NCI-H2227 treated with DMSO at 0.1 percent for 48 hours (cell line): ENCODE data around the gene TMEM63B.
"Not testable (repeated sequence)": the region's sequence is repeated elsewhere in the genome, so short reads cannot be mapped to it uniquely, and the experiment has no call there.

ENCODE experiments used
- DNase-seq: peaks from one replicate; lab custom pipeline; 2025; lab: John Stamatoyannopoulos, UW

The TMEM63B gene

DNA sequence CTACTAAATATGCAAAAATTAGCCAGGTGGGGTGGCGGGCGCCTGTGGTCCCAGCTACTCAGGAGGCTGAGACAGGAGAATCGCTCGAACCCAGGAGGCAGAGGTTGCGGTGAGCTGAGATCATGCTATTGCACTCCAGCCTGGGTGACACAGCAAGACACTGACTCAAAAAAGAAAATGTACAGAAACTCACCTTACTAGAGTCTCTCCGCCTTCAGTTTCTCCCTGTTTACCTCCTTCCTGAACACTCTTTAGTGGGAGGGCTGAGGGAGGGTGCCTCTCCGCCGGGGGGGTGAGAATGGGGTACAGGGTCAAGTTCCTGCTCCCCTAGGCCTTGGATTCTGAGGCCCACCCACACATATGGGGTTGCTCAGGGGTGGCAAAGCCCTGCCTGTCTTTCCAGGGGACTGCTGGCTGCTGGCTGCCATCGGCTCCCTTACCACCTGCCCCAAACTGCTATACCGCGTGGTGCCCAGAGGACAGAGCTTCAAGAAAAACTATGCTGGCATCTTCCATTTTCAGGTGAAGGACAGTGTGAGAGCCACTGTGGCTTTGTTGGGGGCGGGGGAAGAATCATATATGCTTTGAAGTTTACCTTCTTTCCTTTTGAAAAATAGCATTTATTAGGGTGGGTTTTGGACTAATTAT is 44.7 kb downstream of the TMEM63B start:
- no peak for DNase-seq

DNA sequence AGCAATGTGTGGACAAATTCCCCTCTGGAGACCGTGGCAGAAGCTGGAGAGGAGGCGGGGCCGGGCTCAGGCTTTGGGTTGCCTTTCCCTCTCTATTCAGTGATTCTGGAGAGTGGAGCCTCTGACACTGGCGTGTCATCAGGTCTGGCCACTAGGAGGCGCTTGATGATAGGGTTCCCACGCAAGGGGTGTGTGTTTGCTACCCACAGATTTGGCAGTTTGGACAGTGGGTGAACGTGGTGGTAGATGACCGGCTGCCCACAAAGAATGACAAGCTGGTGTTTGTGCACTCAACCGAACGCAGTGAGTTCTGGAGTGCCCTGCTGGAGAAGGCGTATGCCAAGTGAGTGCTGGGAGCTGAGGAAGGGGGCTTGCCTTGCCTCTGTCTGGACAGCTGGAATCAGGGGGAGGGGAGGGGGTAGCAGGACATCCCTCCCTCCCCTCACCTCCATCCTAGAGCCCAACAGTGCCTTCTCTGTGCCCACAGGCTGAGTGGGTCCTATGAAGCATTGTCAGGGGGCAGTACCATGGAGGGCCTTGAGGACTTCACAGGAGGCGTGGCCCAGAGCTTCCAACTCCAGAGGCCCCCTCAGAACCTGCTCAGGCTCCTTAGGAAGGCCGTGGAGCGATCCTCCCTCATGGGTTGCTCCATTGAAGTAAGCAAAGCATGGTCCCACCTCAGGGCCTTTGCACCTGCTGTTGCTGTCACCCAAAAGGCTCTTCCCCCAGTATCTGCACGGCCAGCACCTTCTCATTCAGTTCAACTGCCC is 45.6 kb downstream of the TMEM63B start:
- peak; percentile 39 for DNase-seq

DNA sequence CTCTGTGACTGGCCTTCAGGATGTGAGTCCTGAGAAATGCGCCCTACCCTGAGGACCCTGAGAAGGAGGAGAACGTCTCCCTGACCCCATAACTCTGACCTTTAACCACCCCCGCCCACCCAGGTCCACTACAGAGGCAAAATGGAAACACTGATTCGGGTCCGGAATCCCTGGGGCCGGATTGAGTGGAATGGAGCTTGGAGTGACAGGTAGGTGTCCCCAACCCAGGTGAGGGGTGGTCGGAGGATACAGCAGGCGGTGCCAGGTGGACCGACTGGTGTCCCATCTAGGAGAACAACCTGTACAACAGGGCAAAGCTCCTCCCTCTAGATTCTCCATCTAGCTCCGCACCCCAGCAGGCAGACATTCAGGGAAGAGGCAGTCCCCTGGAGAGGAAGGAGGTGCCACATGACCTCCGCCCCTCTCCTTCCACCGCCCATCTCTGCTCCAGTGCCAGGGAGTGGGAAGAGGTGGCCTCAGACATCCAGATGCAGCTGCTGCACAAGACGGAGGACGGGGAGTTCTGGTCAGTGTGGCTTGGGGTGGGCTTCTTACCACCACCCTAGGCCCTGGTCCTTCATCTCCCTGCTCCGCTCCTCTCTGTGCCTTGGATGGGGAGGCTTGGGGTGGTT is 48.9 kb downstream of the TMEM63B start:
- DNase-seq, result no peak

DNA sequence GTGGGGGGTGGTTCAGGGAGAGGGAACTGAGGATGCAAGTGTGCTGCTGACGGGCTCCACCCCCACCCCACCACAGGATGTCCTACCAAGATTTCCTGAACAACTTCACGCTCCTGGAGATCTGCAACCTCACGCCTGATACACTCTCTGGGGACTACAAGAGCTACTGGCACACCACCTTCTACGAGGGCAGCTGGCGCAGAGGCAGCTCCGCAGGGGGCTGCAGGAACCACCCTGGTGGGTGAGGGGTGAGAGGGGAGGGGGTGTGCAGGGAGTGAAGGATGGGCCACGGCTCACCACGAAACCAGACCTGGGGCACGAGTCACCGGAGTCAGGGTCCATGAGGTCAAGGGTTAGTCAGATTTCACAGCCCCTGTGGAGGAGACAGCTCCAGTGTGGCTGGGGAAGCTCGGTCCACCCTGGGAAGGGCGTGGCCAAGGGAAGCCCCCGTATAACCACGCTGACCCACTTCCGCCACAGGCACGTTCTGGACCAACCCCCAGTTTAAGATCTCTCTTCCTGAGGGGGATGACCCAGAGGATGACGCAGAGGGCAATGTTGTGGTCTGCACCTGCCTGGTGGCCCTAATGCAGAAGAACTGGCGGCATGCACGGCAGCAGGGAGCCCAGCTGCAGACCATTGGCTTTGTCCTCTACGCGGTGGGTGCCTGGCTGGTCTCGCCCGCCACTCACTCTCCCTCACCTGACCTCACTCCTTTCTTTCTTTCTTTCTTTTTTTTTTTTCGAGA is 49.6 kb downstream of the TMEM63B start:
- no peak for DNase-seq

DNA sequence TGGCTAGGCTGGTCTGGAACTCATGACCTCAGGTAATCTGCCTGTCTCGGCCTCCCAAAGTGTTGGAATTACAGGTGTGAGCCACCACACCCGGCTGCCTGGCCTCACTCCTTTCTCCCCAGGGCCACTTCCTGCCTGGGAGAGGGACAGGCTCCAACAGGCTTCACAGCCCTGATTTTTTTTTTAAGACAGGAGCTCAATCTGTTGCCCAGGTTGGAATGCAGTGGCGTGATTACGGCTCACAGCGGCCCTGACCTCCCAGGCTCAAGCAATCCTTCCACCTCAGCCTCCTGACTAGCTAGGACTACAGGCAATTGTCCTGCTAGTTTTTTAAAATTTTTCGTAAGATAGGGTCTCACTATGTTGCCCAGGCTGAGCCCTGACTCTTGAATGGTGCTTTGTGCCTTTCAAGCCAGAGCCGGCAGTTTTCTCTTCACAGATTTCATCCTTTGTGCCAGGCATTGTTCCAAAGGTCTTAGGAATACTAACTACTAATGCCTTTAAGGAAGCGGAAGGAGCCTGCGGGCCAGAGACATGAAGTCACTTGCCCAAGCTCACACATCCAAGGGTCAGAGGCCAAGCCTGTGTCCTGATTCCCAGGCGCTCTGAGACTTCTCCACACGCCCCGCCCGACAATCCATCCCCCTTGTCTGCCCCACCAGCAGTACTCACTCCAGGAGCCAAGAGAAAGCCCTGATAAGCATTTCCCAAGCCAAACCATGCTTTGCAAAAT is 50.5 kb downstream of the TMEM63B start:
- no peak for DNase-seq

DNA sequence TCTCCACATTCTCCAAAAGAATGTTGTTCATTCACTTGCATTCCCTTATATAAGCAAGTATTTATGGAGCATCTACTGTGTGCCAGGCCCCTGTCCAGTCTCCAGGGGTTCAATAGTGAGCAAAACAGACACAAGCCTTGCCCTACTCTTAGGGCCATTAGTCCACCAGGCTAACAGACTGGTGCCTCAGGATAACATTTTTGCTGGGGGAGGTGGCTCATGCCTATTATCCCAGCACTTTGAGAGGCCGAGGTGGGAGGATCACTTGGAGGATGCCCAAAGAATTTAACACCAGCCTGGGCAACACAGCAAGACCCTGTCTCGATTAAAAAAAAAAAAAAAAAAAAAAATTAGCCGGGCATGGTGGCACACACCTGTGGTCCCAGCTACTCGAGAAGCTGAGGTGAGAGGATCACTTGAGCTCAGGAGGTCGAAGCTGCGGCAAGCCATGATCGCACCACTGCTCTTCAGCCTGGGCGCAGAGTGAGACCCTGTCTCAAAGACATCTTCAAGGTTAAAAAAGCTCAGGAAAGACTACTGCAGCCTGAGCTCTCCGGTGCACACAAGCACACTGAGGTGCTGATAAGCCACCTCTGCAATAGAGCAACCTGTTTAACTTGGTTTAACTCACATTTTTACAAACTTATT is 51.2 kb downstream of the TMEM63B start:
- DNase-seq, result no peak

DNA sequence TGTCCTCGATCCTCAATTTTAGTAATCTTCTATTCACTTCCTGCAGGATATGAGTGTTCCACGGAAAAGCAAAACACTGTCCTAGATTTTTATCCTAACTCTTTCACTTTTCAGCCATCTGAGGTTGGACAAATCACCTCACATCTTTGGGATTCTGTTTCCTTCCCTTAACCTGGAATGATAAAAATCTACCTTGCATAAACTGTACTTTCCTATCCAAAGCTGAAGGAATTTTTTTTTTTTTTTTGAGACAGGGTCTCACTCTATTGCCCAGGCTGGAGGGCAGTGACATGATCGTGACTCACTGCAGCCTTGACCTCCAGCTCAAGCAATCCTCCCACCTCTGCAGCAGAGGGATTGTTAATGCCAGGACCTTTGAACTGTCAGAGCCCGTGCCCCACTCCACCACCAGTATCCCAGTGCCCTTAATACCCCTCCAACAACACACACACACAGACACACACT is 51.8 kb downstream of the TMEM63B start:
- DNase-seq, result no peak

DNA sequence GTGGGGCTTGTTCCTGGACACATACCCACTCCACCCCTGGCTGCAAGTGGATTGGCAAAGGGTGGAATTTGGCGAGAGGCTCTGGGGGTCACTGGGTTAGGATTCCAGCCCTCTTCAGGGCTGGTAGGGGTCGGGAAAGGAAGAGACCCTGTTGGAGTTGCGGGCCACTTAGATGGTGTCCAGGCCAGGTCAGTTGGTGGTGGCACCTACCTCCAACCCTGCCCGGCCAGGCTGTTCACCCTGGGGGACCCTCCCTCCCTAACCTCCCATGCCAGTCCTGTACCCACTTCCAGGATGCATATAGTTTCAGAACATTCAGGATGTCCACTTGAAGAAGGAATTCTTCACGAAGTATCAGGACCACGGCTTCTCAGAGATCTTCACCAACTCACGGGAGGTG is 52.3 kb downstream of the TMEM63B start:
- no peak for DNase-seq

DNA sequence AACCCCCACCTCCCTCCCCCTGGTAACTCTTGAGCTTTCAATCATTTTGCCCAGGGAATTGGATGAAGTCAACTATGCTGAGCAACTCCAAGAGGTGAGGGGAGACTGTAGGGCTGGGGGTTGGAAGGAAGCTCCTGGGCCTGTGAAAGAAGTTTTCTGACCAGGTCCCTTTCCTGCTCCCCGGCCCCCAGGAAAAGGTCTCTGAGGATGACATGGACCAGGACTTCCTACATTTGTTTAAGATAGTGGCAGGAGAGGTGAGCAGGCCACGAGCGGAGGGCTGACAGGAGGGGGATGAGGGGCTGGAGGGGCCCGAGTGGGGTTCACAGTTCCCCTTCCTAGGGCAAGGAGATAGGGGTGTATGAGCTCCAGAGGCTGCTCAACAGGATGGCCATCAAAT is 53.1 kb downstream of the TMEM63B start:
- DNase-seq, result no peak

DNA sequence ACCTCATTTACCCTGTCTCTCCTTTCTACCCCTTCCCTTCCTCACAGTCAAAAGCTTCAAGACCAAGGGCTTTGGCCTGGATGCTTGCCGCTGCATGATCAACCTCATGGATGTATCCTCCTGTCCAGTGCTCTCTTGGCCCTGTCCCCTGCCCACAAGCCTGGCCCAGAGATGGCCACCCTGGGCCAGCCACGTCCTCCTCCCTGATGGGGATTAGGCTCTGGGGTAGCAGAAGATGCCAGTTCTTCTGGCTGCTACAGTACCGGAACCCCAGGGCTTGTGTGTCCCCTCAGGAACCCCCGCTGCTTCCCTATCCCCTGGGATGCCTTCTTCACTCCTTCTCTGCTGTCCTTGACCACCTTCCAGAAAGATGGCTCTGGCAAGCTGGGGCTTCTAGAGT is 53.5 kb downstream of the TMEM63B start:
- no peak for DNase-seq

DNA sequence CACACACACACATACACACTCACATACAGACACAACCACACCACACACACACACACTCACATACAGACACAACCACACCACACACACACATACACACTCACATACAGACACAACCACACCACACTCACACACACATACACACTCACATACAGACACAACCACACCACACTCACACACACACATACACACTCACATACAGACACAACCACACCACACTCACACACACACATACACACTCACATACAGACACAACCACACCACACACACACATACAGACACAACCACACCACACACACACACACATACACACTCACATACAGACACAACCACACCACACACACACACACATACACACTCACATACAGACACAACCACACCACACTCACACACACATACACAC is 54.4 kb downstream of the TMEM63B start:
- not testable (repeated sequence) for DNase-seq

DNA sequence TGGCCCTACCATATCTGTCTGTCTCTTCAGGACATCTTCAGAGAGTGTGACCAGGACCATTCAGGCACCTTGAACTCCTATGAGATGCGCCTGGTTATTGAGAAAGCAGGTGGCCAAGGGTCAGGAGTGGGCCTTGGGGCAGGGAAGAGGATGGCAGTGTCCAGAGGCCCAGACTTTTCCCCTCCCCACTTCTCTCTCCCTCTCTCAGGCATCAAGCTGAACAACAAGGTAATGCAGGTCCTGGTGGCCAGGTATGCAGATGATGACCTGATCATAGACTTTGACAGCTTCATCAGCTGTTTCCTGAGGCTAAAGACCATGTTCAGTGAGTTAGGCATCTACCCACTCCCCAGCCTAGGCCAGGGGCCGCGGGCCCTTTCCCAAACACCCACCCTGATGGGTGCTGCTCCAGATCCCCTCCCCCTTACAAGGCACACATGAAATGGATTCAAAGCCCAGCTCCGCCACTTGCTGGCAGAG is 55.6 kb downstream of the TMEM63B start:
- DNase-seq, result no peak

DNA sequence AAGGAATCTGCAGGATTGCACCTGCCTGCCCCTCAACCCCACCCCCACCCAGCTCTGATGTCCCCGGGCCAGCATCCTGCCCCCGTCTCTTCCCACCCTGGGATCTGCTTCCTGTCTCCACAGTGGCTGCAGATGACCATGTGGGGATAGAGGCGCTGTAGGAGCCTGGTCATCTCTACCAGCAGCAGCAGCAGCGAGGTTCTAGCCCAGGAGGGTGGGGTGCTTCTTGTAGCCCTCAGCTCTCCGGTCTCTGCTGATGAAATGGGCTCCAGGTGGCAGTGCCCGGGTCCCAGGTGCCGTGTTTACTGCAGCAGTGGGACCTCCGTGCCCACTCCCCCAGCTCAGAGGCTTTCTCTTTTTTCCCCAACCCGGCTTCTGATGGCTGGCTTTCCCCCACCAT is 56.4 kb downstream of the TMEM63B start:
- no peak for DNase-seq

DNA sequence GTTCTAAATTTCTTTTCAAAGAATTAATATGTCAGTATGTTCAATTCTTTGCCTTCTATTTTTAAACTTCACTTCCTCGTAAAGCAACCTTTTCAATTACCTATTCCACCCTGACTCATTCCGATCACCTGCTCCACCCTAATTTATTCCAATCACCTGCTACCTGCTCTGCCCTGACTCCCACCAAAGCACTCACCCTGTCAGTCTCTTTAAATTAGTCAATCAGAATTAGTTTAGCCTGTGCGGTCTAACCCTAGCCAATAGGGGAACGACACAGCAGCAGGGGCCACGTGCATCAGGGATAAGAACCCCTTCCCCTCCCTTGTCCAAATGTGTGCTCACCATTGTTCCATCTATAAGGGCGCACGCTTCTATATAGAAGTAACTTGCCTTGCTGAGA is 58.0 kb downstream of the TMEM63B start:
- not testable (repeated sequence) for DNase-seq

DNA sequence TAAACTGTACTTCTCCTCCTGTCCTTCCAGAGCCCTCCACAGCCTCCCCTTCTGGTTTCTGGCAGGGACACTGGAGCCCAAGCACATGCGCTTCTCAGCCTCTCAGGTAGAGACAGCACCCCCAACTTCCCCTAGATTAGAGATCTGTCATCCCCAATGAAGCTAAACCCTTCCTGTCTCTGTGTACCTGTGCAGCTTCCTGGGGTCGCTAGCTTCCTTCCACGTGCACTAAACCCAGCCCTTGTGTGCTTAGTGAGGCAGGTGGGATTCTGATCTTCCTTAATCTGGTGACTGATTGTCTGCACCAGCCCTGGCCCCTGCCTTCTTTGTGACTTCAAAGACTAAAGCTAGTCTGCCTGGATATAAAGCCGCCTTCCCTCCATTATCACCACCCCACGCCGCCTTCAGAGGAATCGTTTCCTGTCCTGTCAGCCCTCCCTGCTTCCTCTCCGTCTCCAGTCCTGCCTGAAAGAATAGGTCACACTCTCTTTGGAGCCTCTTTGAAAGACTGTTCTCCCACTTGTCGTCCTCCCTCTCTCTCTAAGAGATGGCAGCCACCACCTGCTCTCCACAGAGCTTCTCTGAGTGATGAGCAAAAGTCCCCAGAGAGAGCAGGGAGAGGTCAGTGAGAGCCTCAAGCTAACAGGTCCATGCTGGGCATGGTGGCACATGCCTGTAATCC is 58.7 kb downstream of the TMEM63B start:
- no peak for DNase-seq

DNA sequence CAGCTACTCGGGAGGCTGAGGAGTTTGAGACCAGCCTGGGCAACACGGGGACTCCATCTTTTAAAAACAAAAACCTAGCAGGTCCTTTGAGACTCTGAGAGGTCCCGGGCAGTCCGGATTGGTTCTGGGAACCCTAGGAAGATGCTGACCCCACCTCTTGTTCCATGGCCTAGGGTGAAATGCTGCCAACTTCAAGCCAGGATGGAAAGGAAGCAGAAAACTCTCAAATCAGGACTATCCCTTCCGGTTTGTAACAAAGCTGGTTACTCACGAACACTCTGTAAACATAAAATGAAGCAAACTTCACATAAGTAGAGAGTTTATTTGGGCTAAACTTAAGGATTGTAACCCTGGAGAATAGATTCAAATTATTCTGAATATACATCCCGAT is 59.3 kb downstream of the TMEM63B start:
- DNase-seq, result no peak

DNA sequence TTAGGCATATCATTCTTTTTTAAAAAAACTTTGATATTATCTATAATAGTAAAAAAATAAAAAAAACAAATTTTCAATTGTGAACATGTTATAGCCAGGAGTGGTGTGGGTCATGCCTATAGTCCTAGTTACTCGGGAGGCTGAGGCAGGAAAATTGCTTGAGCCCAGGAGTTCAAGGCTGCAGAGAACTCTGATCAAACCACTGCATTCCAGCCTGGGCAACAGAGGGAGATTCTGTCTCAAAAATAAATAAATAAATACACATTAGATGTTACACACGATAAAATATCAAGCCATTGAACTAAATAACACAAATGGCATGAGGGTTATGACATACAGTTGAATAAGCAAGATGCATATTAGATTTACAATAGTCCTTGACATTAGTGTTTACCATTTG is 61.5 kb downstream of the TMEM63B start:
- no peak for DNase-seq

DNA sequence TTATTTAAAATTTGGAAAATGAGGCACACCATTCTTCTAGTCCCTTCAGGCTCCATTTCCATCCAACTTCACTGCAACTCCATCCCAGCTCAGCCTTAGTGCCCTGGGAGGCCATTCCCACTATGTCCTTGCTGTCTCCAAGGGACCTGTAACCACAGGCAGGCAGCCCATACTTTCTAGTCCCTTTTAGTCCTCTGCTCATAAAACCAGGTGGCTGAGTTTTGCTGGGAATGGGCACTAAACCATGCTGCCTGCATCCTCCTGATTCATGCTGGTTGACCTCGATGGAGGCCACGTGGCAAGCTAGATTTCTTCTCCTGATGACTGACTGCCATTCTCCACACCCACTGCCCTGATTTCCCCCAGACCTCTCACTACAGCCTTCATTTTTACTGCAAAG is 61.9 kb downstream of the TMEM63B start:
- DNase-seq, result no peak

DNA sequence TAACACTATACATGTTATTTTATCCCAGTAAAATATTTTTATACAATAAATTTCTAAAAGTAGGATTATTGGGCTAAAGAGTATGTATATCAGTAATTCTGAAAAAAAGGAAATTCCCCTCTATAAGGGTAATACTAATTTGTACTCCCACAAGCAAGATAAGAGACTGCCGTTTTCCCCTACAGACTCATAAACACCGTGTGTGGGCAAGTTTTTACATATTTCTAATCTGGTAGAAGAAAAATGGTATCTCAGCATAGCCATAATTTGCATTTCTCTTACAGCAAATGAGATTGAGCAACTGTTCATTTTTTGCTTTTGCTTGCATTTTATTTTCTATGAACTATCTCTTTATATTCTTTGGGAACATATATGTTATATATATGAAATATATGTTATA is 63.4 kb downstream of the TMEM63B start:
- DNase-seq, result no peak

DNA sequence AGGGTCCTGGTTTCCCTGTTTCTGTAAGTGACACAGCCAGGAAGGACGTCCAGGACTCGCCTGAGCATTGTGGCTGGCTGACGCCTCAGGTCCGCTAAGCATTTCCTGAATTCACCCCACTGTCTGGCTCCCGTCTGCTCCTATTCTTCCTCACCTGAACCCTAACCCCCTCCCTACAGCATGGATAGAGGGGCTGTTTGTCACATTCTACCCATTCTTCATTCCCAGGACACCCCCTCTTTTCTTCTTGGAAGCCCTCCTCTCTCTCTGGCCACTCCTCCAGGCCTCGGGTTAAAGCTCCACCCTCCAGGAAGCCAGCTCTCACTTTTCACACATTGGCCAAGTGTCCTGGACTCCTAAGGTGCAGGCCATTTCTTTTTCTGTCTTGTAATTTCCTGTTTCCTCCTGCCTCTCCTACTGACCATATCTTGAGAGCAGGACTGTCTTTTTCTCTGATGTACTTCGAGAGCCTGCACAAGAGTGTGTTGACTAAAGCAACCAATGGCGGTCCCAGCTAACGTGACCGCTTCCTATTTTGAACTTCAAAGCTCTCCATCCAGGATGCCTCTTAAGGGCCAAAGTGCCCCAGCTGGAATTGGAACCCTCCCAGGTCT is 65.2 kb downstream of the TMEM63B start:
- no peak for DNase-seq
